Endothelial cell of umbilical vein (primary cell): Measurements from ENCODE around the gene NUMA1.

Experiments
- EZH2 ChIP-seq: IDR thresholded peaks from 2 replicates; pipeline ENCODE4 v1.6.1; 2012; ENCODE audit warnings: borderline replicate concordance, low read depth, mild to moderate bottlenecking, moderate library complexity, low read length, inconsistent platforms; ENCODE audit not compliant: severe bottlenecking
- POLR2A ChIP-seq: IDR thresholded peaks from 2 replicates; pipeline ENCODE4 v1.6.1; 2012; ENCODE audit warnings: low read depth, mild to moderate bottlenecking, control low read depth, low read length

GRCh38 chr11:71977743-71978418 lies 102.5 kb downstream of the NUMA1 start:
- TF ChIP-seq POLR2A: no peak
- no peak for TF ChIP-seq EZH2
